Lower leg skin (tissue), 3 donors: ENCODE measurements around the gene OAF.

Experiments used
- POLR2A ChIP-seq, 2 donors: fragments of 450-650 bp; IDR thresholded peaks; one replicate each; pipeline ENCODE4 v1.6.1; 2016 to 2017; ENCODE audit warnings: antibody characterized with exemption in 2 of 2, mild to moderate bottlenecking in 1 of 2, moderate library complexity in 1 of 2
- TF ChIP-seq, protein P1 (sequence below), 3 donors: fragments of 450-650 bp; IDR thresholded peaks; one replicate each; pipeline ENCODE4 v1.5.1; 2016; ENCODE audit warnings: antibody characterized with exemption in 3 of 3, mild to moderate bottlenecking in 3 of 3, moderate library complexity in 2 of 3

DNA sequence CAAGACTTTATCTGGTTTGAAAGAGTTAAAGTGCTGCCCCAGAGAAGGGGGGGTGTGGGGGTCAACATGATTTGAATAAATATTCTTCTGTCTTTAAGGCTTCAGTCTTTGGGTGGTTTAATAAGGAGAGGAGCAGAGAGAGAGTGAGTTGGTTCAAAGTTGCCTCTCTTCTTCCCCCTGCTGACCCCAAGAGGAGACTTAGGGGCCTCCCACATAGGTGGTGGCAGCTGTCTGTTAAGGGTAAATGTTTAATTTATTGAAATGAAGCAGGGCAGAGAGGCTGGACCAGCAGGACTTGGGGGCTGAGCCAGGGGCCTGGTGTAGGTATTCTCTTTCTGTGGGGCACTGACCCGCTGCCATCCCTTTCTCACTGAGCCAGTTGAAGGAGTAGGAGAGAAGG lies 34.6 kb downstream of the OAF start:
- TF ChIP-seq POLR2A (IDR thresholded peaks at IDR 0.05): no peak
- TF ChIP-seq, protein P1, sequence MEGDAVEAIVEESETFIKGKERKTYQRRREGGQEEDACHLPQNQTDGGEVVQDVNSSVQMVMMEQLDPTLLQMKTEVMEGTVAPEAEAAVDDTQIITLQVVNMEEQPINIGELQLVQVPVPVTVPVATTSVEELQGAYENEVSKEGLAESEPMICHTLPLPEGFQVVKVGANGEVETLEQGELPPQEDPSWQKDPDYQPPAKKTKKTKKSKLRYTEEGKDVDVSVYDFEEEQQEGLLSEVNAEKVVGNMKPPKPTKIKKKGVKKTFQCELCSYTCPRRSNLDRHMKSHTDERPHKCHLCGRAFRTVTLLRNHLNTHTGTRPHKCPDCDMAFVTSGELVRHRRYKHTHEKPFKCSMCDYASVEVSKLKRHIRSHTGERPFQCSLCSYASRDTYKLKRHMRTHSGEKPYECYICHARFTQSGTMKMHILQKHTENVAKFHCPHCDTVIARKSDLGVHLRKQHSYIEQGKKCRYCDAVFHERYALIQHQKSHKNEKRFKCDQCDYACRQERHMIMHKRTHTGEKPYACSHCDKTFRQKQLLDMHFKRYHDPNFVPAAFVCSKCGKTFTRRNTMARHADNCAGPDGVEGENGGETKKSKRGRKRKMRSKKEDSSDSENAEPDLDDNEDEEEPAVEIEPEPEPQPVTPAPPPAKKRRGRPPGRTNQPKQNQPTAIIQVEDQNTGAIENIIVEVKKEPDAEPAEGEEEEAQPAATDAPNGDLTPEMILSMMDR (IDR thresholded peaks at IDR 0.05): no peak
